GM12865 (cell line): ENCODE results near the gene DNAJC16.

Source experiments
- DNase-seq: peaks from one replicate; pipeline ENCODE4 v3.0.0; 2010; ENCODE audit warnings: low read depth
- H3K4me3 ChIP-seq: 2 replicates; pipeline ENCODE4 v1.5.1; 2011; ENCODE audit warnings: mild to moderate bottlenecking, low read depth, low read length, control low read depth
- CTCF ChIP-seq: IDR thresholded peaks from 2 replicates; pipeline ENCODE4 v1.5.1; 2011; ENCODE audit warnings: low read length, control low read depth, low read depth, inconsistent platforms; ENCODE audit not compliant: insufficient read depth; ENCODE audit errors: missing control alignments

The DNAJC16 gene

GRCh38 chr1:15625056-15625917 lies 98.6 kb downstream of the DNAJC16 start:
- no peak overlapping the region for H3K4me3 ChIP-seq
- DNase-seq: no peak
- TF ChIP-seq CTCF: no peak
